GM12874 (cell line): Measurements from ENCODE around the gene MAP2K4.

ENCODE experiments used
- CTCF ChIP-seq: IDR thresholded peaks from 2 replicates; pipeline ENCODE4 v1.5.1; 2011; ENCODE audit warnings: low read depth, mild to moderate bottlenecking, control low read depth, low read length, moderate library complexity; ENCODE audit not compliant: insufficient read depth

Gene MAP2K4

GRCh38 chr17:12164085-12164484 is 143.4 kb downstream of the MAP2K4 start:
- TF ChIP-seq CTCF = no peak

GRCh38 chr17:12178644-12179330 is 158.1 kb downstream of the MAP2K4 start:
- TF ChIP-seq CTCF = no peak

- peak; percentile 55; the same call in 1 of the 2 replicates for TF ChIP-seq CTCF
These were observed 160.1 kb downstream of the MAP2K4 start for GRCh38 chr17:12180644-12181261.

- no peak for TF ChIP-seq CTCF
These were observed 167.0 kb downstream of the MAP2K4 start for GRCh38 chr17:12187658-12188057.

- no peak for TF ChIP-seq CTCF
These were observed 172.6 kb downstream of the MAP2K4 start for GRCh38 chr17:12193144-12193735.
